Tibial artery (tissue), 4 donors: ENCODE data around the gene PNPLA6.
"Not testable (repeated sequence)": the region's sequence is repeated elsewhere in the genome, so short reads cannot be mapped to it uniquely, and the experiment has no call there.

Experiments
- DNase-seq, 2 donors: peaks; one replicate each; pipeline ENCODE4 v3.0.0-alpha.2; 2019
- H3K27ac ChIP-seq, 2 donors: fragments of 200-600 bp; sonication (generic) in 1 of 2; 1 replicate in 1 of 2; 2 replicates in 1 of 2; pipeline ENCODE4 v1.5.1; 2018 to 2019; ENCODE audit warnings: mild to moderate bottlenecking in 1 of 2
- H3K27me3 ChIP-seq, 2 donors: fragments of 200-600 bp; sonication (generic) in 1 of 2; one replicate each; pipeline versions ENCODE4 v1.5.1 to v1.6.0; 2016 to 2019
- H3K36me3 ChIP-seq, 3 donors: fragments of 200-600 bp; sonication (generic) in 2 of 3; one replicate each; pipeline ENCODE4 v1.5.1; 2016 to 2019; ENCODE audit warnings: mild to moderate bottlenecking in 2 of 3
- H3K4me1 ChIP-seq, 4 donors: fragments of 200-600 bp; sonication (generic) in 2 of 4; 1 replicate in 3 of 4; 2 replicates in 1 of 4; pipeline ENCODE4 v1.5.1; 2016 to 2019
- H3K4me3 ChIP-seq, 2 donors: fragments of 200-600 bp; sonication (generic) in 1 of 2; 1 replicate in 1 of 2; 2 replicates in 1 of 2; pipeline ENCODE4 v1.5.1; 2018 to 2019; ENCODE audit warnings: mild to moderate bottlenecking in 2 of 2
- H3K9me3 ChIP-seq, 3 donors: fragments of 200-600 bp; sonication (generic) in 1 of 3; one replicate each; pipeline ENCODE4 v1.5.1; 2016 to 2019
- intact Hi-C: fragments of 100-400 bp; cut with DNase I; formaldehyde crosslinking; loops from one replicate; pipeline ENCODE4 v1.15.0; 2023; ENCODE audit warnings: low total_unique reads
- TF ChIP-seq, protein P1 (sequence below), 2 experiments: fragments of 200-600 bp in 1 of 2; fragments of 450-650 bp in 1 of 2; IDR thresholded peaks; one replicate each; pipeline ENCODE4 v1.5.1; 2017 to 2019; ENCODE audit warnings: antibody characterized with exemption in 2 of 2, mild to moderate bottlenecking in 1 of 2, moderate library complexity in 1 of 2

Gene PNPLA6

DNA sequence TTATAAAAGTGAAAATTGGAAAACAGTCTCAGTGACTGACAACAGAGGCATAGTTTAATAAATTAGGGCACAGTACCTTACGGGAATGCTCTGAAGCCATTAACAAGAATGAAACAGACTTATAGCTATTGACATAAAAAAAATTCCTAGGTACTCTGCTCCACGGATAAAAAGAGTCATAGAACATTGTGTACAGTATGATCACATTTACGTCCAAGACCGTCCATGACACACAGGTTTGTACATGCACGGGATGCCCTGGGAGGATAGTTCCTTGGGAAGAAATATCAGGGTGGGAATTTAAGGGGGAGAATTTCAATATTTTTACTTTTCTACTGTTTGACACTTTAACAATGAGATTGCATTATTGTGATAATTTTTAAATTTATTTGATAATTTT lies 35.2 kb downstream of the PNPLA6 start:
- Histone ChIP-seq H3K4me3 (no peak overlapping the region), H3K27ac (no peak overlapping the region), H3K27me3 (no peaks in the 10 kb centered on the region), H3K36me3 (no peaks in the 10 kb centered on the region), H3K9me3 (no peaks in the 10 kb centered on the region), H3K4me1 (no peaks in the 10 kb centered on the region)
- TF ChIP-seq, protein P1, sequence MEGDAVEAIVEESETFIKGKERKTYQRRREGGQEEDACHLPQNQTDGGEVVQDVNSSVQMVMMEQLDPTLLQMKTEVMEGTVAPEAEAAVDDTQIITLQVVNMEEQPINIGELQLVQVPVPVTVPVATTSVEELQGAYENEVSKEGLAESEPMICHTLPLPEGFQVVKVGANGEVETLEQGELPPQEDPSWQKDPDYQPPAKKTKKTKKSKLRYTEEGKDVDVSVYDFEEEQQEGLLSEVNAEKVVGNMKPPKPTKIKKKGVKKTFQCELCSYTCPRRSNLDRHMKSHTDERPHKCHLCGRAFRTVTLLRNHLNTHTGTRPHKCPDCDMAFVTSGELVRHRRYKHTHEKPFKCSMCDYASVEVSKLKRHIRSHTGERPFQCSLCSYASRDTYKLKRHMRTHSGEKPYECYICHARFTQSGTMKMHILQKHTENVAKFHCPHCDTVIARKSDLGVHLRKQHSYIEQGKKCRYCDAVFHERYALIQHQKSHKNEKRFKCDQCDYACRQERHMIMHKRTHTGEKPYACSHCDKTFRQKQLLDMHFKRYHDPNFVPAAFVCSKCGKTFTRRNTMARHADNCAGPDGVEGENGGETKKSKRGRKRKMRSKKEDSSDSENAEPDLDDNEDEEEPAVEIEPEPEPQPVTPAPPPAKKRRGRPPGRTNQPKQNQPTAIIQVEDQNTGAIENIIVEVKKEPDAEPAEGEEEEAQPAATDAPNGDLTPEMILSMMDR (IDR thresholded peaks at IDR 0.05) = no peak
- no peak for DNase-seq
- intact Hi-C loops = loop anchor here (10.0 kb wide), 1 partner anchor 224 kb away; no protein-coding TSS in a partner anchor

- intact Hi-C loops = loop anchor here (10.0 kb wide), 1 partner anchor 219 kb away; no protein-coding TSS in a partner anchor
- H3K27me3 ChIP-seq = no peaks in the 10 kb centered on the region
Observed at GRCh38 chr19:7575434-7576040, 40.0 kb downstream of the PNPLA6 start.

DNA sequence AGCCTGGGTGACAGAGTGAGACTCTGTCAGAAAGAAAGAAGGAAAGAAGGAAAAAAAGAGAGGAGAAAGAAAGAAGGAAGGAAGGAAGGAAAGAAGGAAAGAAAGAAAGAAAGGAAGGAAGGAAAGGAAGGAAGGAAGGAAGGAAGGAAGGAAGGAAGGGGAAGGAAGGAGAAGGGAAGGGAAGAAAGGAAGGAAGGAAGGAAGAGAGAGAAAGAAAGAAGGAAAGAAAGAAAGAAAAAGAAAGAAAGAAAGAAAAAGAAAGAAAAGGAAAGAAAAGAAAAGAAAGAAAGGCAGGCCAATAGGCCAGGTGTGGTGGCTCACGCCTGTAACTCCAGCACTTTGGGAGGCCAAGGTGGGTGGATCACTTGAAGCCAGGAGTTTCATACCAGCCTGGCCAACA lies 41.9 kb downstream of the PNPLA6 start:
- not testable (repeated sequence) for H3K27ac ChIP-seq, DNase-seq, H3K4me3 ChIP-seq, H3K27me3 ChIP-seq, H3K36me3 ChIP-seq, H3K9me3 ChIP-seq, H3K4me1 ChIP-seq
- intact Hi-C loops = loop anchor here (10.0 kb wide), 1 partner anchor 217 kb away; no protein-coding TSS in a partner anchor

More at GRCh38 chr19:7575434-7576040, 40.0 kb downstream of the PNPLA6 start:
- TF ChIP-seq, protein P1 (IDR thresholded peaks at IDR 0.05) = no peak
- no peaks in the 10 kb centered on the region for H3K4me1 ChIP-seq
- DNase-seq = no peak
- H3K9me3 ChIP-seq = no peaks in the 10 kb centered on the region
- no peak overlapping the region for H3K27ac ChIP-seq
- no peak overlapping the region for H3K4me3 ChIP-seq
- H3K36me3 ChIP-seq = no peaks in the 10 kb centered on the region

DNA sequence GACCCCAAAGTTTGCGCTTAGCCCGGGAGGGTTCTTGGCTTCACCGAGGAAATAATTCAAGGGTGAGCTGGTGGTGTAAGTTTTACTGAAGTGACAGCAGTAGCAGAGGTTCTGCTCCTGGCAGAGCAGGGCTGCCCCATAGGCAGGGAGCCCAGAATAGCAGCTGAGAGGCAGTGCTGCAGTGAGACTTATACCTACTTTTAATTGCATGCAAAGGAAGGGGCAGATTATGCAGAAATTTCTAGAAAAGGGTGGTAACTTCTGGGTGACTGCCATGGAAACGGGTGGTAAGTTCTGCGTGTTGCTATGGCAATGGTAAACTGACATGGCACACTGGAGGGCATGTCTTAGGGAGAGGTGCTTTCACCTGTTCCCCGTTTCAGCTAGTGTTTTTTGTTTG lies 42.6 kb downstream of the PNPLA6 start:
- DNase-seq = no peak
- H3K27me3 ChIP-seq = no peaks in the 10 kb centered on the region
- TF ChIP-seq, protein P1 (IDR thresholded peaks at IDR 0.05) = no peak
- H3K27ac ChIP-seq = no peak overlapping the region
- H3K9me3 ChIP-seq = no peaks in the 10 kb centered on the region
- no peaks in the 10 kb centered on the region for H3K4me1 ChIP-seq
- H3K4me3 ChIP-seq = no peak overlapping the region
- no peaks in the 10 kb centered on the region for H3K36me3 ChIP-seq
- intact Hi-C loops = loop anchor here (10.0 kb wide), 1 partner anchor 217 kb away; no protein-coding TSS in a partner anchor

DNA sequence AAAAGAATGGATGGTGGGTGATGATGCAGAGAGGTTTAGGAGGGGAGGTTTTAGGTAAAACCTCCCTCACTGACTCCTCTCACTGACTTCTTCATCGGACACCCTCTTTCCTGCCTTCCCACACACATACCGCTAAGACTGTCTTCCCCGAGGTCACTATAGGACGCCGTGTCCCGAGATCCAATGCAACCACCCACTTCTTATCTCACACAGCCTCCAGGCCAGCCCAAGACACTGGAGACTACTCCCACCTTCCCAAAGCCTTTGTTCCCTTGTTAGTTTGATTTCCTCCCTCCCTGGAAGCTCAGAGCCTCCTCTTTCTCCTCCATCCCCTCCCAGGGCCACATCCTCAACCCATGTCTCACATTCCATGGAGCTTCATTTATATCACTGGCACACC lies 43.7 kb downstream of the PNPLA6 start:
- no peak for DNase-seq
- TF ChIP-seq, protein P1 (IDR thresholded peaks at IDR 0.05) = no peak
- Histone ChIP-seq H3K27ac (no peak overlapping the region), H3K9me3 (no peaks in the 10 kb centered on the region), H3K36me3 (no peaks in the 10 kb centered on the region), H3K27me3 (no peaks in the 10 kb centered on the region), H3K4me1 (no peaks in the 10 kb centered on the region), H3K4me3 (no peak overlapping the region)
- intact Hi-C loops = loop anchor here (10.0 kb wide), 1 partner anchor 216 kb away; no protein-coding TSS in a partner anchor

- no peak overlapping the region for H3K4me3 ChIP-seq
- H3K9me3 ChIP-seq = no peaks in the 10 kb centered on the region
- intact Hi-C loops = no loop called here
- H3K4me1 ChIP-seq = no peaks in the 10 kb centered on the region
- H3K27ac ChIP-seq = no peak overlapping the region
- TF ChIP-seq, protein P1 (IDR thresholded peaks at IDR 0.05) = no peak
- H3K27me3 ChIP-seq = no peaks in the 10 kb centered on the region
- no peaks in the 10 kb centered on the region for H3K36me3 ChIP-seq
- DNase-seq = no peak
Observed at GRCh38 chr19:7582446-7582845, 46.9 kb downstream of the PNPLA6 start.
